Measurements from ENCODE around the gene TRA2B. TPM values are rescaled to one million over a fixed set of nuclear protein-coding genes. Genes with fewer than 3 reads are reported as not detected.
A peak's percentile ranks its signal among the peaks of the same experiment; 100 is the strongest.

The TRA2B gene
- total RNA-seq, 1 experiment from 2014 or later: 238 TPM

- Mint-ChIP-seq H3K4me1 (ENCODE audit: low read depth, unreplicated experiment) (peaks cover 10% of the 10 kb centered on the region), H3K36me3 (ENCODE audit: insufficient read depth, unreplicated experiment) (no peaks in the 10 kb centered on the region), H3K27ac (ENCODE audit: unreplicated experiment) (no peak overlapping the region), H3K27me3 (ENCODE audit: unreplicated experiment) (no peaks in the 10 kb centered on the region), H3K9me3 (ENCODE audit: low read depth, unreplicated experiment) (peaks cover 2% of the 10 kb centered on the region), H3K4me3 (ENCODE audit: low read depth, unreplicated experiment) (no peak overlapping the region)
- intact Hi-C loops (cut with micrococcal nuclease; ENCODE audit: unreplicated experiment): no loop called here
- BruUV-seq (replicated peaks): no TSS peak
- DNase-seq: no peak
- CTCF ChIA-PET: interaction anchor here (0.6 to 9.3 kb wide), 7 partner anchors 8 to 579 kb away, joined by 3 to 130 read pairs (median 5); no protein-coding TSS in a partner anchor
- TF ChIP-seq CTCF (IDR thresholded peaks at IDR 0.05; ENCODE audit: unreplicated experiment): no peak
Observed at GRCh38 chr3:185960522-185961288, 22.9 kb upstream of the TRA2B start.

DNA sequence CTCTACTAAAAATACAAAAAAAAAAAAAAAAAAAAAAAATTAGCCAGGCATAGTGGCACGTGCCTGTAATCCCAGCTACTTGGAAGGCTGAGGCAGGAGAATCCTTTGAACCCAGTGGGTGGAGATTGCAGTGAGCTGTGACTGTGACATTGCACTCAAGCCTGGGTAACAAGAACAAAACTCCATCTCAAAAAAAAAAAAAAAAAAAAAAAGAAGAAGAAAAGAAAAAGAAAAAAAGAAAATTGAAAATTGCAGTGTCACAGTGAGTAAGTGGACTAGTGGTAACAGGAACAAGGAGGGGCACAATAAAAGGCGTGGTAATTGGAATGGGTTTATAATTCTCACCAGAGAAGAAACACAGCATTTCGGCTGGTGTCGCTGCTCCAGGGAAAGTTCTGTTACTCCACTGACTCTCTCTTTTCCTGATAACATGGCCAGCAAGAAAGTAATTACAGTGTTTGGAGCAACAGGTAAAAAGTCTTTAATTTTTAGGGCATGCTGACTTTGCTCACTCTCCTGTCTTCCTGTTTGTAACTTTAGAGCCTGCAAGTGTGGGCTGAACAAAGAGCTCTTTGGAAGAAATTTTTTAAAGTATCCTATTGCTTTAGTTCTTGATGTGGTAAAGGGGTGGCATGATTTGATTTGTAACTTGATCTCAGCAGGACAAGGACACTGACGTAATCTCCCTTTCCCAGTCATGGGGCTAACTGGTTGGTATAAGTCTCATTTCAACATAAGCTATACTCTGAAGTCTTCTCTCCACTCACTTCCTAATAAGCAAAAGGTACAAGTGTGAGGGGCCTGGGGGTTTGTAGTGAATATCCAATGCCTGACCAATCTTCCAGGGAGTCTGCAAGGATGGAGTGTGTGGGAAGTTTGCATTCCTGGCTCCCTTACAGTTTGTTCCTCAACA is 22.1 kb upstream of the TRA2B start:
- Mint-ChIP-seq H3K4me1 (ENCODE audit: low read depth, unreplicated experiment) (peaks cover 10% of the 10 kb centered on the region), H3K27me3 (ENCODE audit: unreplicated experiment) (no peaks in the 10 kb centered on the region), H3K4me3 (ENCODE audit: low read depth, unreplicated experiment) (no peak overlapping the region), H3K36me3 (ENCODE audit: insufficient read depth, unreplicated experiment) (no peaks in the 10 kb centered on the region), H3K27ac (ENCODE audit: unreplicated experiment) (no peak overlapping the region), H3K9me3 (ENCODE audit: low read depth, unreplicated experiment) (peaks cover 2% of the 10 kb centered on the region)
- TF ChIP-seq CTCF (IDR thresholded peaks at IDR 0.05; ENCODE audit: unreplicated experiment): no peak
- BruUV-seq (replicated peaks): TSS peak; percentile 94
- DNase-seq: peak; percentile 65
- CTCF ChIA-PET: interaction anchor here (0.6 to 9.3 kb wide), 7 partner anchors 9 to 1206 kb away, joined by 3 to 130 read pairs (median 5); no protein-coding TSS in a partner anchor
- intact Hi-C loops (cut with micrococcal nuclease; ENCODE audit: unreplicated experiment): no loop called here

DNA sequence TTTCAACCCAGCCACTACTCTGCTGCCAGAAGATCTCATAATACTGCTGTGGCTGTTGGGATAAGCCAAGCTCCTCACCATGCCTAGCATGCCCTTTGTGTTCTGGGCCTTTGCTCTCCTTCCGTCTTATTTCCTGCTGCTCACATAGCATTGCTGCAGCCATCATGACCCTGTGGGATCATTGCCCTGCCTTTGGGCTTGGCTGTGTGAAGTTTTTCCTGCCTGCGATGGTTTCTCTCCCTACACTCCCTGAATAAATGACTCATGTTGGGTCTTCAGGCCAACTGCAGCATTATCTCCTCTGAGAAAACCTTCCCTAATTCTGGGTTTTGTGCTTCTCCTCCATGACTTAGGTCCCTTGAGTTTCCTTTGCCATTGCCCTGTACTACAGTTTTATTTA is 20.8 kb upstream of the TRA2B start:
- CTCF ChIA-PET: interaction anchor here (9.3 kb wide), 1 partner anchor 15 kb away, joined by 130 read pairs; no protein-coding TSS in a partner anchor
- no peak for DNase-seq
- peaks cover 2% of the 10 kb centered on the region for H3K9me3 Mint-ChIP-seq (ENCODE audit: low read depth, unreplicated experiment)
- TF ChIP-seq CTCF (IDR thresholded peaks at IDR 0.05; ENCODE audit: unreplicated experiment): no peak
- H3K4me1 Mint-ChIP-seq (ENCODE audit: low read depth, unreplicated experiment): peaks cover 10% of the 10 kb centered on the region
- BruUV-seq (replicated peaks): no TSS peak
- no peaks in the 10 kb centered on the region for H3K36me3 Mint-ChIP-seq (ENCODE audit: insufficient read depth, unreplicated experiment)
- H3K27ac Mint-ChIP-seq (ENCODE audit: unreplicated experiment): no peak overlapping the region
- H3K4me3 Mint-ChIP-seq (ENCODE audit: low read depth, unreplicated experiment): no peak overlapping the region
- intact Hi-C loops (cut with micrococcal nuclease; ENCODE audit: unreplicated experiment): no loop called here
- no peaks in the 10 kb centered on the region for H3K27me3 Mint-ChIP-seq (ENCODE audit: unreplicated experiment)

DNA sequence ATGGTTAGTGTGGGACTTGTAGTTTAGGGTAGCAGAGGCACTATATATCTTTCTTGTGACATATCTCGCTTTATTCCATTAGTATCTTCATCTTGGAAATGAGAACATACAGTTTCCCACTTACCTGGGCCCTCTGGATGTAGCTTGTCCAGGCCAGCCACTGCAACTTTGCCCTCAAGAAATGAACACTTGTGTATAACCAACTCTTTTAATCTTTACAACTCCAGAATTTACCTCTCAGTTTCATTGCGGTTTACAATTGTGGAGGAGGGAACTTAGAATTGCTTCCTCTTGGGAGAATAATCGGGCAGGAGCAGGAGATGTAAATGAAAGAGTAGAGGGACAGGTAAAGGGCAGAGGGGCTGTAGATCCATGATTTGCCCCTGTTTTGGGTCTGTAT is 18.4 kb upstream of the TRA2B start:
- Mint-ChIP-seq H3K4me1 (ENCODE audit: low read depth, unreplicated experiment) (peaks cover 10% of the 10 kb centered on the region), H3K27ac (ENCODE audit: unreplicated experiment) (no peak overlapping the region), H3K27me3 (ENCODE audit: unreplicated experiment) (no peaks in the 10 kb centered on the region), H3K4me3 (ENCODE audit: low read depth, unreplicated experiment) (no peak overlapping the region), H3K36me3 (ENCODE audit: insufficient read depth, unreplicated experiment) (no peaks in the 10 kb centered on the region), H3K9me3 (ENCODE audit: low read depth, unreplicated experiment) (peaks cover 2% of the 10 kb centered on the region)
- CTCF ChIA-PET: interaction anchor here (9.3 kb wide), 1 partner anchor 13 kb away, joined by 130 read pairs; no protein-coding TSS in a partner anchor
- no TSS peak for BruUV-seq (replicated peaks)
- no peak for DNase-seq
- no peak for TF ChIP-seq CTCF (IDR thresholded peaks at IDR 0.05; ENCODE audit: unreplicated experiment)
- intact Hi-C loops (cut with micrococcal nuclease; ENCODE audit: unreplicated experiment): no loop called here

Data from Calu3 (cell line).